SK-N-SH (cell line): Measurements from ENCODE around the gene TFDP2. TPM values are rescaled to one million over a fixed set of nuclear protein-coding genes. Genes with fewer than 3 reads are reported as not detected.

Source experiments
- CTCF ChIA-PET: fragments of 300-600, 350-600 bp; formaldehyde crosslinking; extraction: SDS; loops from one replicate; lab custom pipeline; 2021; lab: Yijun Ruan, JAX
- POLR2A ChIA-PET: fragments of 350-600 bp; sonication (Branson Sonifier 250); formaldehyde crosslinking; extraction: SDS; loops from one replicate; lab custom pipeline; 2020; ENCODE audit warnings: antibody characterized with exemption, inconsistent platforms; lab: Yijun Ruan, JAX
- DNase-seq: peaks from one replicate; pipeline ENCODE4 v3.0.0; 2012
- H2AFZ ChIP-seq: fragments of 200-600 bp; sonication (generic); 2 replicates; pipeline ENCODE4 v1.8.1; 2016; ENCODE audit warnings: antibody characterized with exemption, mild to moderate bottlenecking, low read depth
- H3F3A ChIP-seq: fragments of 200-600 bp; sonication (generic); replicated peaks from 2 replicates; pipeline ENCODE3; 2016; ENCODE audit warnings: antibody characterized with exemption, mild to moderate bottlenecking; ENCODE audit not compliant: insufficient read depth
- H3K27ac ChIP-seq, 2 experiments: fragments of 200-500 bp in 1 of 2; fragments of 200-600 bp in 1 of 2; sonication (Bioruptor generic) in 1 of 2; sonication (generic), shearing (Covaris generic) in 1 of 2; 2 replicates each; pipeline versions ENCODE4 v1.5.1 to v1.6.1; 2014 to 2016; ENCODE audit warnings: low read depth in 2 of 2, inconsistent platforms in 1 of 2, low read length in 1 of 2, mild to moderate bottlenecking in 1 of 2, mixed read lengths in 1 of 2
- H3K27me3 ChIP-seq: fragments of 200-600 bp; sonication (generic), shearing (Covaris generic); 2 replicates; pipeline ENCODE4 v1.6.1; 2016; ENCODE audit warnings: mixed run types; ENCODE audit not compliant: insufficient read depth
- H3K36me3 ChIP-seq, 2 experiments: fragments of 200-500 bp in 1 of 2; fragments of 200-600 bp in 1 of 2; sonication (Bioruptor generic) in 1 of 2; sonication (generic) in 1 of 2; replicated peaks in 1 of 2; 2 replicates each; pipeline versions ENCODE3 to v1.5.1; 2014 to 2016; ENCODE audit warnings: low read length in 1 of 2, mild to moderate bottlenecking in 1 of 2; ENCODE audit not compliant: insufficient read depth in 2 of 2, control insufficient read depth in 1 of 2
- H3K4me1 ChIP-seq, 2 experiments: fragments of 200-500 bp in 1 of 2; fragments of 200-600 bp in 1 of 2; sonication (Bioruptor generic) in 1 of 2; sonication (generic), shearing (Covaris generic) in 1 of 2; 2 replicates each; pipeline versions ENCODE4 v1.5.1 to v1.6.1; 2014 to 2016; ENCODE audit warnings: low read depth in 1 of 2, low read length in 1 of 2, mixed run types in 1 of 2; ENCODE audit not compliant: insufficient read depth in 2 of 2, control insufficient read depth in 1 of 2
- H3K4me2 ChIP-seq: fragments of 200-600 bp; sonication (generic), shearing (Covaris generic); 2 replicates; pipeline ENCODE4 v1.6.1; 2017; ENCODE audit warnings: mixed run types
- H3K4me3 ChIP-seq, 2 experiments: fragments of 200-500 bp in 1 of 2; fragments of 200-600 bp in 1 of 2; sonication (Bioruptor generic) in 1 of 2; sonication (generic), shearing (Covaris generic) in 1 of 2; 2 replicates each; pipeline versions ENCODE4 v1.5.1 to v1.8.1; 2014 to 2016; ENCODE audit warnings: low read depth in 2 of 2, inconsistent platforms in 1 of 2, low read length in 1 of 2, mild to moderate bottlenecking in 1 of 2, mixed read lengths in 1 of 2, moderate library complexity in 1 of 2
- H3K79me2 ChIP-seq: fragments of 200-600 bp; sonication (generic); 2 replicates; pipeline ENCODE4 v1.8.1; 2017; ENCODE audit warnings: mild to moderate bottlenecking; ENCODE audit not compliant: insufficient read depth
- H3K9ac ChIP-seq: fragments of 200-600 bp; sonication (generic); 2 replicates; pipeline ENCODE4 v1.6.1; 2017; ENCODE audit warnings: mixed run types
- H3K9me2 ChIP-seq: fragments of 200-600 bp; sonication (generic); 2 replicates; pipeline ENCODE4 v1.6.1; 2017; ENCODE audit warnings: mixed run types
- H3K9me3 ChIP-seq: fragments of 200-600 bp; sonication (generic); 2 replicates; pipeline ENCODE4 v1.6.1; 2017; ENCODE audit warnings: mixed run types, mild to moderate bottlenecking, moderate library complexity
- H4K20me1 ChIP-seq: fragments of 200-600 bp; sonication (generic); 2 replicates; pipeline ENCODE4 v1.6.1; 2017; ENCODE audit warnings: mild to moderate bottlenecking, mixed run types; ENCODE audit not compliant: insufficient read depth
- CTCF ChIP-seq: fragments of 200-600 bp; sonication (generic); IDR thresholded peaks from 2 replicates; pipeline ENCODE4 v1.6.1; 2017; ENCODE audit warnings: antibody characterized with exemption, mild to moderate bottlenecking, moderate library complexity
- EZH2phosphoT487 ChIP-seq: fragments of 200-600 bp; sonication (generic); IDR thresholded peaks from 2 replicates; pipeline ENCODE4 v1.6.1; 2017; ENCODE audit warnings: low read depth, mixed run types, mild to moderate bottlenecking, antibody characterized with exemption, moderate library complexity, borderline replicate concordance
- FOXJ3 ChIP-seq: sonication (generic); formaldehyde crosslinking; IDR thresholded peaks from 2 replicates; pipeline ENCODE4 v1.5.1; 2020; ENCODE audit warnings: mild to moderate bottlenecking, missing genetic modification reagents
- GABPA ChIP-seq: IDR thresholded peaks from 2 replicates; pipeline ENCODE4 v1.4.0; 2012; ENCODE audit warnings: low read depth, mild to moderate bottlenecking
- GATA2 ChIP-seq: sonication (generic); formaldehyde crosslinking; IDR thresholded peaks from 2 replicates; pipeline ENCODE4 v1.5.0; 2020; ENCODE audit warnings: mild to moderate bottlenecking, missing genetic modification reagents
- JUND ChIP-seq: IDR thresholded peaks from 2 replicates; pipeline ENCODE4 v1.4.0; 2012
- MEF2A ChIP-seq: IDR thresholded peaks from 2 replicates; pipeline ENCODE4 v1.4.0; 2012; ENCODE audit warnings: low read depth, borderline replicate concordance
- NFIC ChIP-seq: IDR thresholded peaks from 2 replicates; pipeline ENCODE4 v1.4.0; 2012; ENCODE audit warnings: borderline replicate concordance
- POLR2AphosphoS5 ChIP-seq: IDR thresholded peaks from 2 replicates; pipeline ENCODE4 v1.6.1; 2012; ENCODE audit warnings: low read depth, low read length
- RAD21 ChIP-seq: IDR thresholded peaks from 2 replicates; pipeline ENCODE4 v1.6.1; 2012; ENCODE audit warnings: mild to moderate bottlenecking, low read length
- RCOR1 ChIP-seq: fragments of 150-350 bp; IDR thresholded peaks from 2 replicates; pipeline ENCODE4 v1.6.1; 2017; ENCODE audit warnings: antibody characterized with exemption, low read length
- REST ChIP-seq: IDR thresholded peaks from 2 replicates; pipeline ENCODE4 v1.6.1; 2012; ENCODE audit warnings: mild to moderate bottlenecking, low read depth, low read length, moderate library complexity
- SMC3 ChIP-seq: IDR thresholded peaks from 2 replicates; pipeline ENCODE4 v1.6.1; 2012; ENCODE audit warnings: low read depth, low read length, improper control_type of control experiment
- TAF1 ChIP-seq: IDR thresholded peaks from 2 replicates; pipeline ENCODE4 v1.6.1; 2012; ENCODE audit warnings: low read depth, mild to moderate bottlenecking, low read length, moderate library complexity, borderline replicate concordance
- USF1 ChIP-seq: IDR thresholded peaks from 2 replicates; pipeline ENCODE4 v1.4.0; 2012; ENCODE audit warnings: low read depth, borderline replicate concordance
- USF2 ChIP-seq: fragments of 150-350 bp; IDR thresholded peaks from 2 replicates; pipeline ENCODE4 v1.6.1; 2017; ENCODE audit warnings: antibody characterized with exemption, low read length, low read depth, borderline replicate concordance
- WGBS: methylation state at CpG from one replicate; pipeline ENCODE4 v1.1.6; 2017; ENCODE audit warnings: low lambda C conversion rate; 5-methylcytosine and 5-hydroxymethylcytosine counted together
- polyA plus RNA-seq, 3 experiments: library from polyadenylated mRNA; depleted of rRNA; stranded (reverse); fragments of >200 nt; gene quantifications; 2 replicates each; pipeline ENCODE4 v1.2.3, GENCODE V29; 2012
- TF ChIP-seq, protein P1 (sequence below): IDR thresholded peaks from 2 replicates; pipeline ENCODE4; 2012

The TFDP2 gene
- polyA plus RNA-seq, 1 of the 3 experiments (the other 2 are of a cell fraction): 8.6 TPM

DNA sequence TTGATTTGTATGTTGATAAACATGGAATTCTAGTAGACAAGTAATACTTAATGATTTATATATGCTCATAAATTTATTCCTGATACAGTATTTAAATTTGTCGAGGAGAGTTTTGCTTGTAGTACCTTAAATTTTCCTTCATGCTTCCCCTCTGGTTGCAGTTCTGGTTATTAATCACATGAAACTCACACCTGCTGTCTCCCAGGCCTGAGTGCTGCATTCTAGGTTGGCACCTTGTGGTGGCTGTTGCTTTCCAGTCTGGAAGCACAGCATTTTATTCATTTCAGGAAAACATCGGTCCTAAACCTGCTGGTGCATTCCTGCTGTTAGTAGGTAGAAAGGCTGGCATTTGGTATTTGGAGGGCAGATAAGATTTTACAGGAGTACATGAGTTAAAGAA is 228.0 kb downstream of the TFDP2 start (continued):
- no peak for TF ChIP-seq TAF1
- TF ChIP-seq GATA2 (CRISPR knock-in tag): no peak
- no peak for TF ChIP-seq USF1
- no peak for TF ChIP-seq FOXJ3 (CRISPR knock-in tag)
- no peak for TF ChIP-seq RAD21
- no peak for TF ChIP-seq CTCF

GRCh38 chr3:141920701-141921100 is 228.6 kb downstream of the TFDP2 start:
- POLR2A ChIA-PET: no interaction called here

GRCh38 chr3:141915766-141916165 is 233.6 kb downstream of the TFDP2 start:
- Histone ChIP-seq H3K4me1 (peaks cover 0 to 10% of the 10 kb centered on the region in 2 experiments; a peak in 3 of 4 replicates), H3K4me3 (no peak overlapping the region), H3K36me3 (peaks cover 18 to 51% of the 10 kb centered on the region in 2 experiments), H3K27me3 (no peaks in the 10 kb centered on the region), H3K9ac (no peak overlapping the region), H3F3A (peaks cover 5% of the 10 kb centered on the region), H3K9me2 (no peaks in the 10 kb centered on the region), H4K20me1 (no peaks in the 10 kb centered on the region), H3K79me2 (no peaks in the 10 kb centered on the region), H3K9me3 (no peaks in the 10 kb centered on the region), H2AFZ (no peak overlapping the region; the same call in 1 of the 2 replicates), H3K4me2 (no peak overlapping the region), H3K27ac (peak overlapping the region in 1 of 2 experiments; percentile 1; a peak in 1 of 4 replicates)
- ChIA-PET CTCF (no interaction called here), POLR2A (no interaction called here)
- no peak for DNase-seq
- WGBS: 41% methylated on average over 2 of the region's 2 CpGs
- TF ChIP-seq NFIC (peak; percentile 13; the same call in 1 of the 2 replicates), JUND (peak; percentile 15; the same call in 1 of the 2 replicates), SMC3 (no peak), RCOR1 (no peak), GABPA (no peak), POLR2AphosphoS5 (no peak), EZH2phosphoT487 (no peak), REST (no peak)
- TF ChIP-seq, protein P1, sequence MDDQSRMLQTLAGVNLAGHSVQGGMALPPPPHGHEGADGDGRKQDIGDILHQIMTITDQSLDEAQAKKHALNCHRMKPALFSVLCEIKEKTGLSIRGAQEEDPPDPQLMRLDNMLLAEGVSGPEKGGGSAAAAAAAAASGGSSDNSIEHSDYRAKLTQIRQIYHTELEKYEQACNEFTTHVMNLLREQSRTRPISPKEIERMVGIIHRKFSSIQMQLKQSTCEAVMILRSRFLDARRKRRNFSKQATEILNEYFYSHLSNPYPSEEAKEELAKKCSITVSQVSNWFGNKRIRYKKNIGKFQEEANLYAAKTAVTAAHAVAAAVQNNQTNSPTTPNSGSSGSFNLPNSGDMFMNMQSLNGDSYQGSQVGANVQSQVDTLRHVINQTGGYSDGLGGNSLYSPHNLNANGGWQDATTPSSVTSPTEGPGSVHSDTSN: 0 out of 2 replicates have a peak, but pooled peaks have one; percentile 33

More at GRCh38 chr3:141920701-141921100, 228.6 kb downstream of the TFDP2 start:
- no peak overlapping the region for H3K27ac ChIP-seq
- no peaks in the 10 kb centered on the region for H3K27me3 ChIP-seq
- WGBS: 99% methylated on average over 4 of the region's 4 CpGs
- H3F3A ChIP-seq: peaks cover 6% of the 10 kb centered on the region
- no peak overlapping the region for H2AFZ ChIP-seq
- H3K79me2 ChIP-seq: no peaks in the 10 kb centered on the region
- no peak overlapping the region for H3K9ac ChIP-seq
- H3K9me3 ChIP-seq: no peaks in the 10 kb centered on the region
- no peaks in the 10 kb centered on the region for H4K20me1 ChIP-seq
- no peak overlapping the region for H3K4me2 ChIP-seq
- H3K9me2 ChIP-seq: no peaks in the 10 kb centered on the region
- CTCF ChIA-PET: no interaction called here
- H3K4me1 ChIP-seq: peaks cover 0 to 8% of the 10 kb centered on the region in 2 experiments; a peak in 3 of 4 replicates
- no peak for TF ChIP-seq USF2
- TF ChIP-seq MEF2A: no peak
- no peak for TF ChIP-seq TAF1
- H3K36me3 ChIP-seq: peaks cover 10 to 29% of the 10 kb centered on the region in 2 experiments
- DNase-seq: no peak
- no peak overlapping the region for H3K4me3 ChIP-seq
